A673 (cell line): Measurements from ENCODE around the gene RIMS3.

Experiments used
- CTCF ChIP-seq: fragments of 300-800, 200-600 bp; sonication (generic); conservative IDR thresholded peaks from 2 replicates; pipeline ENCODE4 v1.5.1; 2017; ENCODE audit warnings: low read depth, mild to moderate bottlenecking, antibody characterized with exemption, low read length, moderate library complexity, mixed read lengths
- EZH2 ChIP-seq: fragments of 200-600 bp; sonication (generic); IDR thresholded peaks from 2 replicates; pipeline ENCODE4 v1.6.1; 2017; ENCODE audit warnings: borderline replicate concordance, low read depth, mild to moderate bottlenecking, mixed read lengths, antibody characterized with exemption, low read length; ENCODE audit not compliant: poor library complexity, severe bottlenecking

- no peak for TF ChIP-seq CTCF
- TF ChIP-seq EZH2: no peak
Observed at GRCh38 chr1:40679165-40679953, 13.9 kb upstream of the RIMS3 start.
